Measurements from ENCODE around the gene RNF151. TPM values are rescaled to one million over a fixed set of nuclear protein-coding genes. Genes with fewer than 3 reads are reported as not detected.

Gene RNF151
- total and polyA plus RNA-seq, 10 of the 15 experiments (the other 5 are each of a cell fraction or from before 2014, with no cell fraction given), result 0.17 to 0.56 TPM; not detected in 8

- TF ChIP-seq, protein P1, sequence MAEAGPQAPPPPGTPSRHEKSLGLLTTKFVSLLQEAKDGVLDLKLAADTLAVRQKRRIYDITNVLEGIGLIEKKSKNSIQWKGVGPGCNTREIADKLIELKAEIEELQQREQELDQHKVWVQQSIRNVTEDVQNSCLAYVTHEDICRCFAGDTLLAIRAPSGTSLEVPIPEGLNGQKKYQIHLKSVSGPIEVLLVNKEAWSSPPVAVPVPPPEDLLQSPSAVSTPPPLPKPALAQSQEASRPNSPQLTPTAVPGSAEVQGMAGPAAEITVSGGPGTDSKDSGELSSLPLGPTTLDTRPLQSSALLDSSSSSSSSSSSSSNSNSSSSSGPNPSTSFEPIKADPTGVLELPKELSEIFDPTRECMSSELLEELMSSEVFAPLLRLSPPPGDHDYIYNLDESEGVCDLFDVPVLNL (IDR thresholded peaks at IDR 0.05; ENCODE audit: low read depth, low read length), result no peak
- no peak for TF ChIP-seq FOXM1 (IDR thresholded peaks at IDR 0.05; ENCODE audit: low read depth, low read length)
- TF ChIP-seq MAX (IDR thresholded peaks at IDR 0.05; ENCODE audit: low read depth, low read length), result no peak
- TF ChIP-seq CHD4 (IDR thresholded peaks at IDR 0.05), result no peak
Observed at GRCh38 chr16:1975432-1976215, 9.0 kb downstream of the RNF151 start (continued).

DNA sequence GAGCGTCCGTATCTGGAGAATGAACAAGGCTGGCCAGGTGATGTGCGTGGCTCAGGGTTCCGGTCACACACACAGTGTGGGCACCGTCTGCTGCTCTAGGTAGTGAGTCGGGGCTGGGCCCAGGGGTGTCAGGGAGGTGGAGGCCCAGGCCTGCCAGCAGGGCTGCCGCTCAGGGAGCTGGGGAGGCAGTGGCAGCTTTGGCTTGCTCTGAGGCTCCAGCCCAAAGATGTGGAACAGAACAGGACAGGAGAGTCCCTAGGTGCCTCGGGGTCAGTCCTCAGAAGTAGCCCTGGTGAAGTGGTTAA lies 9.5 kb downstream of the RNF151 start:
- CTCF ChIA-PET, result no interaction called here
- no peak for TF ChIP-seq BHLHE40 (IDR thresholded peaks at IDR 0.05; ENCODE audit: borderline replicate concordance in 1 of 2, low read depth in 2 of 2, low read length in 1 of 2)
- TF ChIP-seq PML (IDR thresholded peaks at IDR 0.05; ENCODE audit: low read length), result no peak
- no peak for TF ChIP-seq ZNF622 (IDR thresholded peaks at IDR 0.05)
- no peak for TF ChIP-seq ASH2L (IDR thresholded peaks at IDR 0.05; ENCODE audit: borderline replicate concordance, low read depth)
- TF ChIP-seq, protein P2, sequence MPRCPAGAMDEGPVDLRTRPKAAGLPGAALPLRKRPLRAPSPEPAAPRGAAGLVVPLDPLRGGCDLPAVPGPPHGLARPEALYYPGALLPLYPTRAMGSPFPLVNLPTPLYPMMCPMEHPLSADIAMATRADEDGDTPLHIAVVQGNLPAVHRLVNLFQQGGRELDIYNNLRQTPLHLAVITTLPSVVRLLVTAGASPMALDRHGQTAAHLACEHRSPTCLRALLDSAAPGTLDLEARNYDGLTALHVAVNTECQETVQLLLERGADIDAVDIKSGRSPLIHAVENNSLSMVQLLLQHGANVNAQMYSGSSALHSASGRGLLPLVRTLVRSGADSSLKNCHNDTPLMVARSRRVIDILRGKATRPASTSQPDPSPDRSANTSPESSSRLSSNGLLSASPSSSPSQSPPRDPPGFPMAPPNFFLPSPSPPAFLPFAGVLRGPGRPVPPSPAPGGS (IDR thresholded peaks at IDR 0.05; ENCODE audit: borderline replicate concordance, insufficient read depth, low read depth, low read length, poor library complexity, severe bottlenecking), result no peak
- TF ChIP-seq USF1 (IDR thresholded peaks at IDR 0.05; ENCODE audit: borderline replicate concordance, extremely low read length, insufficient read depth, low read depth, low read length), result no peak
- TF ChIP-seq, protein P3, sequence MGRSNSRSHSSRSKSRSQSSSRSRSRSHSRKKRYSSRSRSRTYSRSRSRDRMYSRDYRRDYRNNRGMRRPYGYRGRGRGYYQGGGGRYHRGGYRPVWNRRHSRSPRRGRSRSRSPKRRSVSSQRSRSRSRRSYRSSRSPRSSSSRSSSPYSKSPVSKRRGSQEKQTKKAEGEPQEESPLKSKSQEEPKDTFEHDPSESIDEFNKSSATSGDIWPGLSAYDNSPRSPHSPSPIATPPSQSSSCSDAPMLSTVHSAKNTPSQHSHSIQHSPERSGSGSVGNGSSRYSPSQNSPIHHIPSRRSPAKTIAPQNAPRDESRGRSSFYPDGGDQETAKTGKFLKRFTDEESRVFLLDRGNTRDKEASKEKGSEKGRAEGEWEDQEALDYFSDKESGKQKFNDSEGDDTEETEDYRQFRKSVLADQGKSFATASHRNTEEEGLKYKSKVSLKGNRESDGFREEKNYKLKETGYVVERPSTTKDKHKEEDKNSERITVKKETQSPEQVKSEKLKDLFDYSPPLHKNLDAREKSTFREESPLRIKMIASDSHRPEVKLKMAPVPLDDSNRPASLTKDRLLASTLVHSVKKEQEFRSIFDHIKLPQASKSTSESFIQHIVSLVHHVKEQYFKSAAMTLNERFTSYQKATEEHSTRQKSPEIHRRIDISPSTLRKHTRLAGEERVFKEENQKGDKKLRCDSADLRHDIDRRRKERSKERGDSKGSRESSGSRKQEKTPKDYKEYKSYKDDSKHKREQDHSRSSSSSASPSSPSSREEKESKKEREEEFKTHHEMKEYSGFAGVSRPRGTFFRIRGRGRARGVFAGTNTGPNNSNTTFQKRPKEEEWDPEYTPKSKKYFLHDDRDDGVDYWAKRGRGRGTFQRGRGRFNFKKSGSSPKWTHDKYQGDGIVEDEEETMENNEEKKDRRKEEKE (IDR thresholded peaks at IDR 0.05), result no peak
- TF ChIP-seq PAX8 (IDR thresholded peaks at IDR 0.05), result no peak
- no peak for TF ChIP-seq NR2C1 (IDR thresholded peaks at IDR 0.05)
- TF ChIP-seq PKNOX1 (IDR thresholded peaks at IDR 0.05), result no peak
- TF ChIP-seq RUNX3 (IDR thresholded peaks at IDR 0.05; ENCODE audit: low read length), result no peak

More for the DNA sequence above, 9.5 kb downstream of the RNF151 start:
- no TSS peak for BruUV-seq (replicated peaks)
- peaks cover 0 to 36% of the 10 kb centered on the region in 2 experiments; a peak in 3 of 4 replicates for H3K36me3 ChIP-seq (ENCODE audit: control insufficient read depth in 2 of 2, insufficient read depth in 2 of 2, low read length in 1 of 2)
- 0 out of 4 replicates have a peak, but pooled peaks cover 0 to 2% of the 10 kb centered on the region in 2 experiments for H3K27me3 ChIP-seq (replicated peaks in 1 of 2; ENCODE audit: control insufficient read depth in 2 of 2, insufficient read depth in 2 of 2, low read length in 1 of 2)
- peaks cover 5% of the 10 kb centered on the region for H3K4me1 ChIP-seq (ENCODE audit: control insufficient read depth, insufficient read depth, low read length)
- peaks cover 20% of the 10 kb centered on the region for H3K79me2 ChIP-seq (ENCODE audit: control insufficient read depth, insufficient read depth, low read length)
- H3K4me3 ChIP-seq, result no peak overlapping the region
- 98% methylated on average over 8 of the region's 8 CpGs for WGBS (ENCODE audit: insufficient coverage, insufficient replicate concordance, low lambda C conversion rate, missing lambda C conversion rate)
- no peak overlapping the region for H2AFZ ChIP-seq (ENCODE audit: control insufficient read depth, low read depth, low read length)
- H3K9me3 ChIP-seq (replicated peaks; ENCODE audit: control insufficient read depth, insufficient read depth, low read length), result no peaks in the 10 kb centered on the region
- ChIA-PET RAD21 (ENCODE audit: unreplicated experiment) (no interaction called here), SMC1A (ENCODE audit: uncharacterized antibody, unreplicated experiment) (no interaction called here), POLR2A (no interaction called here)
- no peak overlapping the region for H3K27ac ChIP-seq (ENCODE audit: control insufficient read depth, insufficient read depth)
- no peak overlapping the region for H3K9ac ChIP-seq (ENCODE audit: control insufficient read depth, insufficient read depth, low read length)
- H3K4me2 ChIP-seq (ENCODE audit: control insufficient read depth, insufficient read depth), result no peak overlapping the region
- intact Hi-C loops (cut with micrococcal nuclease; ENCODE audit: unreplicated experiment), result no loop called here
- no peaks in the 10 kb centered on the region for H4K20me1 ChIP-seq (ENCODE audit: control insufficient read depth, insufficient read depth)
- ATAC-seq, result no peak
- no peak for FAIRE-seq
- no peak for DNase-seq (ENCODE audit: low read depth, low spot score)
- in situ Hi-C loops (cut with MboI), result no loop called here

Data from GM12878 (cell line).